GM18508 (cell line): ENCODE measurements around the gene RAD51B.
"Not testable (repeated sequence)": the region's sequence is repeated elsewhere in the genome, so short reads cannot be mapped to it uniquely, and the experiment has no call there.

Experiments used
- ATAC-seq: cut with Tn5 transposase; IDR thresholded peaks from one replicate; pipeline ENCODE4 v1.9.1; 2021; ENCODE audit warnings: moderate number of reproducible peaks; ENCODE audit not compliant: insufficient read depth, unreplicated experiment

The RAD51B gene

GRCh38 chr14:67941456-67942018 is 122.0 kb downstream of the RAD51B start:
- no peak for ATAC-seq

- ATAC-seq = no peak
Measured at GRCh38 chr14:67942080-67942710, 122.6 kb downstream of the RAD51B start.

- ATAC-seq = no peak
Measured at GRCh38 chr14:67943947-67944346, 124.4 kb downstream of the RAD51B start.

GRCh38 chr14:67944605-67945004 is 125.0 kb downstream of the RAD51B start:
- no peak for ATAC-seq

DNA sequence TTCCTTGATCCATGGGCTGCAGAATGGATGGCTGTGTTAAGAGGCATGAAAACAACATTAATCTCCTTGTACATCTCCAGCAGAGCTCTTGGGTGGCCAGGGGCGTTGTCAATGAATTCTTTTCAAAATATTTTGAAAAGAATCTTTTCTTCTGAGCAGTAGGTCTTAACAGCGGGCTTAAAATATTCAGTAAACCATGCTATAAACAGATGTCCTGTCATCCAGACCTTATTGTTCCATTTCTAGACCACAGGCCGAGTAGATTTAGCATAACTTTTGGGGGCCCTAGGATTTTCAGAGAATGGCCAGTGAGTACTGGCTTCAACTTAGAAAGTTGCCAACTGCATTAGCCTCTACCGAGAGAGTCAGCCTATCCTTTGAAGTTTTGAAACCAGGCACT is 130.2 kb downstream of the RAD51B start:
- ATAC-seq = no peak

DNA sequence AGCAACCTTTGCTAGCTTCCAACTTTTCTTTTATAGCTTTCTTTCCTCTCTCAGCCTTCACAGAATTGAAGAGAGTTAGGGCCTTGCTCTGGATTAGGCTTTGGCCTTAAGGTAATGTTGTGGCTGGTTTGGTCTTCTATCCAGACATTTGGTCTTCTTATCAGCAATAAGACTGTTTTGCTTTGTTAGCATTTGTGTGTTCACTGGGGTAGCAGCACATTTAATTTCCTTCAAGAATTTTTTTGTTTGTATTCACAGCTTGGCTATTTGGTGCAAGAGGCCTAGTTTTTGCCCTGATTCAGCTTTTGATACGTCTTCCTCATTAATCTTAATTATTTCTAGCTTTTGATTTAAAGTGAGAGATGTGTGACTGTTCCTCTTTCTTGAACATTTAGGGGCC is 130.8 kb downstream of the RAD51B start:
- ATAC-seq = no peak

GRCh38 chr14:67951529-67952135 is 132.1 kb downstream of the RAD51B start:
- no peak for ATAC-seq

DNA sequence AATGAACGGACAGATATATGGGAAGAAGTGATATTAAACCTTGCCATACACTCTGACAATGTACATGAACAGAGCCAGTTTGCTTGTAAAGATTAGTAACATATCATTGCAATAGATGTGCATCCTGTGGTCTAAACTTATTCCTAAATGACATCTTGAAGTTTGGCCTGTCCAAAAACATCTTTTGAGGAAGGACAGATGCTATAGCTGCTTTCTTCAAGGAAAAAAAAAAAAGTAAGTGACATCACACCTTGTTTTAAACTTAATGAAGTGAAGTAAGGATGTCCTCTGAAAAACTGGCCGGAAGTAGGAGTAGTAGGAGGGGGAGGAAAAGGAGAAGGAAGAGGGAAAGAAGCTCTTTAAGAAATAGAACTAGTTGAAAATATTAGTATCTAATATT is 132.8 kb downstream of the RAD51B start:
- ATAC-seq = no peak

DNA sequence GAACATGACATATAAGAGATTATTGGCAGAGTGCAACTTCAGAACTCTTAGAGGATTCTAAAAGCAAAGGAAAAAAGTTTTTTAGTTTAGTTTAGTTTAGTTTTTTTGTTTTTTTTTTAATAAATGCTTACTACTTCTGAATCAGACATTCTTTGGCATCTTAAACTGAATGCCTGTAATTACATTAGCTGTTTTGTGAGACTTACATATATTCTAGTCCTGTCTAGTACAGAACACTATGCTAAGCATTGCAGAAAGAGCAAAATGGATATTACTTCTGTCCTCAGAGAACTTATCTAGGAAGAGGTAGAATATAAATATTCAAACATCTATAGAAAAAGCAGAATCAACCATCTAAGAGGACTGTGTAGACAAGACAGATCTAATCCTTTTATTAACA is 133.2 kb downstream of the RAD51B start:
- no peak for ATAC-seq

DNA sequence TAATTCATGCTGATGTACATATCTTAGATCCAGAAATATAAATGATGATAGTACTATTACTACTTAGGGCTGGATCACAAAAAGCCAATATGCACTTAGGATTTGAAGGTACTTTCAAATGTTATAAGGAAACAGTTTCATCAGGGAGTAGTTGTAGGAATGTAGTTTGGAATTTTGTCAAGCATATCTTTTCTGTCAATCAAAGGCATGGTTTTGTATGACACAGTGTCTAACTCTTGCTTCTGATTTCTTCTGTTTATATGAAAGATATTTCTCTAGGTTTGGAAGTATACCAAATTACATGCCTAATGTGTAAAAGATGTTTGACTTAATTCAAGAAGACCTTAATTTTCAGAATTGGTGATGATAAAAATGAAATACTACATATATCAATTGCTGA is 135.7 kb downstream of the RAD51B start:
- no peak for ATAC-seq

GRCh38 chr14:67957946-67958345 is 138.4 kb downstream of the RAD51B start:
- ATAC-seq = no peak

GRCh38 chr14:67961676-67962075 is 142.1 kb downstream of the RAD51B start:
- no peak for ATAC-seq

DNA sequence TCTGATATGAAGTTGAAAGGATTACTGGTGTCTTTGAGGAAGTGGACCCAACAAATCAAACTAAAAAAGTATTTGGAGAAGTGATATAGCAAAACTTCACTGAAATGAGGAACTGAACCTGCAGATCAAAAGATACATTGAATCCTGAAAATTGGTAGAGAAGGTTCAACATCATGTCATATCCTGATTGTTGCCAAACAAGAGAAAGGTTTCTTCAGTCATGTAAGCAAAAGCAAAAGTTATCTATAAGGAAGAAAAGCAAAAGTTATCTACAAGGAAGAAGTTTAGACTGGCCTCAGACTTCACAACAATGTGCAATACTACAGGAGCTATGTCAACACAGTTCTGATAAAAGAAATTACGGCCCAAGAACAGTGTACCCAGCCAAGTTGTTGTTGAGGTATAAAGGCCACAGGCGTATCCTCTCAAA is 142.7 kb downstream of the RAD51B start:
- no peak for ATAC-seq

- ATAC-seq = no peak
Measured at GRCh38 chr14:67963545-67963944, 144.0 kb downstream of the RAD51B start.

DNA sequence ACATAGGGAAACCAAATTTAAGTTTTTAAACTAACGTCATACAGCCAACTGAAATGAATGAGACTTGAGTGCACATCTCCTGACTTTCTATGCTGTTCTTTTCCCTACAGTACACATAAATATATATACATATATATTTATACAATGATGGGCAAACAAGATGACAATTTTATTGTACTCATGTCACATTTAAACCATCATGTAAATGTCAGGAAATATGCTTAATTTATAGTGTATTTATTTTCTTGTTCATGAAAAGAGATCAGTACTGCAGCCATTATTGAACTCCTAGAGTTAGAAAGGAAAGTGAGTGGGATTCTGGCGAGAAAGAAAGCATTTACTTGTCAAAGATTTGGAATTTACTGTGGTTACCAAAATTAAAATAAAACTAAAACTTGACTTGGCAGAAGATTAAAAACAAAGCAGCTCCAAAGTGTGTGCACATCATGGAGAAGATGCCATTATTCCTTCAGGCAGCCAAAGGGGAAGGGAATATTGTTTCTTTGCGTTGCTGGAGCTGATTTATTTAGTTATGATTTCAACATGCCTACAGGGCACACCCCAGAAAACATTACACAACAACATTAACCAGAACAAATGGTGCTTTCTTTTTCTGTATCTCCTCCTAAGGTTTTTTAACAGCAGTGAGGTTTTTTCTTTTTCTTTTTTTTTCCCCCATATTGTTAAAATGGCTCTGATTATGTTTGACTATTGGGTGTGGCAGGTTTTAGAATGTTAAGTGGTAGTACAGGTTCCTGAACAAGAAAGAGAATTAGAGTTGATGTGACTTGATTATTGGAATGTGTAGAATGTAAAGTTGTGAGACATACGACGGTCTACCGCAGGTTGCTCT is 144.6 kb downstream of the RAD51B start:
- no peak for ATAC-seq

DNA sequence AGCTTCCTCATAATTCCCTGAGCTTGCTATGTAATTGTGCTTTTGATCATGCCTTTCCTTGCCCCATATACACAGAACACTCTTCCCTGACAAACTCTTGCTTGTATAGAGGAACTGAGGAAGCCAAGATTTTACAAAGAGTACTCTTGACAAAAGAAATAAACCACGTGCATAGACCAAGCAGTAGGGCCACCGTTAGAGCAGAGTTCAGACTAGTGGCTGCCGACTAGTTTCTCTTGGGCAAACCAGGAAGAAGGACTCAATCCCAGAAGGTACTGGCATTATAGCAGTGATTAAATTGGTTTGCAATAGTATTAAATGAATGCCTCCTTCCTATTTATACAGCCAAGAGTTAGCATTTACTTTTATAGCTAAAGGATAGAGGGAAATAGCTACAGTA is 146.1 kb downstream of the RAD51B start:
- ATAC-seq = no peak

DNA sequence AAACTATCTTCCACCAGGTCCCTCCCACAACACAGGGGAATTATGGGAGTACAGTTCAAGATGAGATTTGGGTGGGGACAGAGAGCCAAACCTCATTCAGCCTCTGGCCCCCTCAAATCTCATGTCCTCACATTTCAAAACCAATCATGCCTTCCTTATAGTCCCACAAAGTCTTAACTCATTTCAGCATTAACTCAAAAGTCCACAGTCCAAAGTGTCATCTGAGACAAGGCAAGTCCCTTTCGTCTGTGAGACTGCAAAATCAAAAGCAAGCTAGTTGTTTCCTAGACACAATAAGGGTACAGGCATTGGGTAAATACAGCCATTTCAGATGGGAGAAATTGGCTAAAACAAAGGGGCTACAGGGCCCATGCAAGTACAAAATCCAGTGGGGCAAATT is 147.6 kb downstream of the RAD51B start:
- no peak for ATAC-seq

DNA sequence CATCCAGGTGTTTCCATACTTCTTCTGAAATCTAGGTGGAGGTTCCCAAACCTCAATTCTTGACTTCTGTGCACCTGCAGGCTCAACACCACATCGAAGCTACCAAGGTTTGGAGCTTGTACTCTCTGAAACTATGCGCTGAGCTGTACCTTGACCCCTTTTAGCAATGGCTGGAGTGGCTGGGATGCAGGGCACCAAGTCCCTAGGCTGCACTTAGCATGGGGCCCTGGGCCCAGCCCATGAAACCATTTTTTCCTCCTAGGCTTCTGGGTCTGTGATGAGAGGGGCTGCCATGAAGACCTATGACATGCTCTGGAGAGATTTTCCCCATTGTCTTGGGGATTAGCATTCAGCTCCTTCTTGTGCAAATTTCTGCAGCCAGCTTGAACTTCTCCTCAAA is 148.4 kb downstream of the RAD51B start:
- not testable (repeated sequence) for ATAC-seq

DNA sequence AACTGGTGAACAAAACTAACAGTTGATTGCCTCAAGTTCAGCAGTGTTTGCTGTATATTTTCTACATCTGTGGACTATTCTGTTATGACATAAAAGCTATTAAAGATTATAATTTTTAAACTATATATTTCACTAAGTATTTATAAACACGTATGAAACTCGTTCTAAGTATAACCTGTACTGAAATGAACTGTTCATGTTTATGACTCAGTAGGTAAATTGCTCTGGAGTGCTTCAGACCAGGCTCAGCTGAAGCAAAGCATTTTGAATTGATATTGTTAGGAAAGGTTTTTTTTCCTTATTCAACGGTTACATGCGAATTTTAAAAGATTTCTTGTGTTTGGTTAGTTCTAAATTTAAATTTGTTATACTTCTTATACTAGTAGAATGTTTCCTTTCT is 151.3 kb downstream of the RAD51B start:
- ATAC-seq = no peak

GRCh38 chr14:67971627-67972625 is 152.3 kb downstream of the RAD51B start:
- no peak for ATAC-seq
